Measurements from ENCODE around the gene SRCIN1. TPM values are rescaled to one million over a fixed set of nuclear protein-coding genes. Genes with fewer than 3 reads are reported as not detected.
"Not testable (repeated sequence)": the region's sequence is repeated elsewhere in the genome, so short reads cannot be mapped to it uniquely, and the experiment has no call there.

Gene SRCIN1
- total RNA-seq, 4 donors from 2014 or later = 1.2 to 2.7 (median 2.3) TPM

DNA sequence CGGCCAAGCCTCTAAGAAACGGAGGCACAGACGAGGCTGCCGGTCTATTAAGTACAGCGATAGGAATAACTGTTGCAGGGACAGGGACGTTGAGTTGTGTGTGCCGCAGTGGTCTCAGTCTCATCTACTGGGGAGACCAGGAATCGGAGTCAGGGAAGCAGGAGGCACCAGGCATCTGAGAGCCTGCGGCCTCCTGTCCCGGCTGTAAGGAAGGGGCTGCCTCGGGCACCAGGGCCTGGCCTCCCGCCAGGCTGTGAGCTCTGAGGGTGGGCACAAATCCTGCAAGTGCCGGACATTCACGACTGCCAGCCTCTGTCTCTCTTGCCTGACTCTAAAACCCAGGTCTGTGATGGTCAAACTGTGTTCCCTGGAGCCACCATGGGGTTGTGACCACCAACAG is 101.5 kb downstream of the SRCIN1 start:
- Histone ChIP-seq H3K9me3 (no peaks in the 10 kb centered on the region), H3K27ac (replicated peaks in 1 of 4) (no peak overlapping the region), H3K27me3 (peaks cover 0 to 1% (median 0%) of the 10 kb centered on the region in 4 donors), H3K4me3 (no peak overlapping the region), H3K36me3 (peaks cover 43 to 88% (median 78%) of the 10 kb centered on the region in 4 donors), H3K4me1 (peaks cover 0 to 13% (median 10%) of the 10 kb centered on the region in 4 donors)
- intact Hi-C loops (cut with DNase I) = no loop called here
- no peak for DNase-seq (ENCODE audit: extremely low spot score)
- TF ChIP-seq POLR2AphosphoS5 (IDR thresholded peaks at IDR 0.05) = no peak
- no peak for TF ChIP-seq EP300 (IDR thresholded peaks at IDR 0.05)
- TF ChIP-seq, protein P1, sequence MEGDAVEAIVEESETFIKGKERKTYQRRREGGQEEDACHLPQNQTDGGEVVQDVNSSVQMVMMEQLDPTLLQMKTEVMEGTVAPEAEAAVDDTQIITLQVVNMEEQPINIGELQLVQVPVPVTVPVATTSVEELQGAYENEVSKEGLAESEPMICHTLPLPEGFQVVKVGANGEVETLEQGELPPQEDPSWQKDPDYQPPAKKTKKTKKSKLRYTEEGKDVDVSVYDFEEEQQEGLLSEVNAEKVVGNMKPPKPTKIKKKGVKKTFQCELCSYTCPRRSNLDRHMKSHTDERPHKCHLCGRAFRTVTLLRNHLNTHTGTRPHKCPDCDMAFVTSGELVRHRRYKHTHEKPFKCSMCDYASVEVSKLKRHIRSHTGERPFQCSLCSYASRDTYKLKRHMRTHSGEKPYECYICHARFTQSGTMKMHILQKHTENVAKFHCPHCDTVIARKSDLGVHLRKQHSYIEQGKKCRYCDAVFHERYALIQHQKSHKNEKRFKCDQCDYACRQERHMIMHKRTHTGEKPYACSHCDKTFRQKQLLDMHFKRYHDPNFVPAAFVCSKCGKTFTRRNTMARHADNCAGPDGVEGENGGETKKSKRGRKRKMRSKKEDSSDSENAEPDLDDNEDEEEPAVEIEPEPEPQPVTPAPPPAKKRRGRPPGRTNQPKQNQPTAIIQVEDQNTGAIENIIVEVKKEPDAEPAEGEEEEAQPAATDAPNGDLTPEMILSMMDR (IDR thresholded peaks at IDR 0.05) = no peak
- no peak for TF ChIP-seq POLR2A (IDR thresholded peaks at IDR 0.05; ENCODE audit: low read depth)
- 89% methylated on average over 14 of the region's 14 CpGs for WGBS

DNA sequence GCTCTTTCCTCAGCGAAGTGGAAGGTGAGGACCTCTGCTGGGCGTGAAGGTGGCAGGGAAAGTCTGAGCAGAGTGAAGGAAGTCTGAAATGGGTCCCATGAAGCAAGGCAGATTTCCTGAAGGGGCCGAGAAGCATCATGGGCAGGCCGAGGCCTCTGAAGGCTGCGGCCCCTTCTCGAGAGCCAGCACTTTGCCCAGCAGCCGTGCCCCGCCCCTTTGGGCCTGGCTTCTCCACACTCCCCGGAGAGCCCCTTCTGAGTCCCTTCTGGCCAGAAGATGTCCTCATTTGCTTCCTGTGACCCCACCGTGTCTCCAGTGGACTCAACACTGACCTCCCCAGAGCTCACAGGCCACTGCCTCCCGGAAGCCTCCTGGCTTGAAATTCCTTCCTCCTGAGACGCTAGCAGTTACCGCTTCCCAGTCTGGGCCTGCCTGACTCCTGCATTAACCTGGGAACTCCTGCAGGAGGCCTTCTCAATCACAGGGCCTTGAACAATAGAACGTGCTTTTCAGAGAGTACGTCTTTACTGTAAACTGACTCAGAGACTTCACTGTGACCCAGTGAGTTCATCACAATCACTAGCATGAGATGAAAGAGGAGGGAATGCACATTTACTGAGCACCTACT is 102.4 kb downstream of the SRCIN1 start:
- H3K27me3 ChIP-seq; H3K27ac ChIP-seq (replicated peaks in 1 of 4); DNase-seq (ENCODE audit: extremely low spot score); H3K4me1 ChIP-seq; H3K4me3 ChIP-seq; intact Hi-C loops (cut with DNase I); H3K9me3 ChIP-seq: not testable (repeated sequence)
- peaks cover 51 to 95% (median 86%) of the 10 kb centered on the region in 4 donors for H3K36me3 ChIP-seq
- WGBS = 87% methylated on average over 13 of the region's 15 CpGs

DNA sequence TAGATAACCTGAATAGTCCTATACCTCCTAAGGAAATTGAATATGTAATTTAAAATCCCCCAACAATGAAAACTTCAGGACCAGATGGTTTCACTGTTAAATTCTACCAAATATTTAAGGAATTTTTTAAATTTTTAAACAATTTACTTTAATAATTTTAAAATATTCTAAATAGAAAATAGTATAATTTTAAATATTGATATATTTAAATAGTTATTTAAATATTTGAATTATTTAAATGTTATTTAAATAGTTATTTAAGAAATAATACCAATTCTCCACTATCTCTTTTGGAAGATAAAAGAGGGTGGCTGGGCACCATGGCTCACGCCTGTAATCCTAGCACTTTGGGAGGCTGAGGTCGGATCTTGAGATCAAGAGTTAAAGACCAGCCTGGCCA is 104.0 kb downstream of the SRCIN1 start:
- 96% methylated on average over 2 of the region's 2 CpGs for WGBS
- H3K36me3 ChIP-seq = peaks cover 65 to 98% (median 90%) of the 10 kb centered on the region in 4 donors
- H3K4me1 ChIP-seq; H3K4me3 ChIP-seq; H3K9me3 ChIP-seq; DNase-seq (ENCODE audit: extremely low spot score); H3K27me3 ChIP-seq; H3K27ac ChIP-seq (replicated peaks in 1 of 4); intact Hi-C loops (cut with DNase I): not testable (repeated sequence)

DNA sequence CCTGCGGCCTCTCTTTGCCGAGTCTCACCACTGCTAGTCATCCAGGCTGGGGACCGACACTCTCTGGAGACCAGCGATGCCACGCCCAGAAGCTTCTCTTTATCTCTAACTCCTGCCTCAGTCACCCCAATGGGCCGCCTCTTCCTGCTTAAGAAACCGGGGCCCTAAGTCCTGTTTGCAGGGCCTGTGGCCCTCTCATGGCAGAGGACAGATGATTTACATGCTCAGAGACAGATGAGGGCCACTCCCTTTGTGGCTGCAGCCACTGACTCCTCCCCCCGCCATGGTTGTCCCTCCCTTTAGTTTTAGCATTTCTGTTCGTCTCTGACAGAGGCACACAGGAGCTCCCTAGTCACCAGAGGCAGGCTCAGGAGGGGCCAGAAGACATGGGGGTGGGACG is 106.5 kb downstream of the SRCIN1 start:
- not testable (repeated sequence) for H3K27ac ChIP-seq (replicated peaks in 1 of 4); DNase-seq (ENCODE audit: extremely low spot score); H3K4me1 ChIP-seq; H3K27me3 ChIP-seq; H3K9me3 ChIP-seq; H3K4me3 ChIP-seq
- intact Hi-C loops (cut with DNase I) = loop anchor here (10.0 kb wide), 2 partner anchors 86 to 144 kb away; partner anchors contain the start of gene SOCS7
- 80% methylated on average over 10 of the region's 10 CpGs for WGBS
- peaks cover 57 to 96% (median 88%) of the 10 kb centered on the region in 4 donors for H3K36me3 ChIP-seq

DNA sequence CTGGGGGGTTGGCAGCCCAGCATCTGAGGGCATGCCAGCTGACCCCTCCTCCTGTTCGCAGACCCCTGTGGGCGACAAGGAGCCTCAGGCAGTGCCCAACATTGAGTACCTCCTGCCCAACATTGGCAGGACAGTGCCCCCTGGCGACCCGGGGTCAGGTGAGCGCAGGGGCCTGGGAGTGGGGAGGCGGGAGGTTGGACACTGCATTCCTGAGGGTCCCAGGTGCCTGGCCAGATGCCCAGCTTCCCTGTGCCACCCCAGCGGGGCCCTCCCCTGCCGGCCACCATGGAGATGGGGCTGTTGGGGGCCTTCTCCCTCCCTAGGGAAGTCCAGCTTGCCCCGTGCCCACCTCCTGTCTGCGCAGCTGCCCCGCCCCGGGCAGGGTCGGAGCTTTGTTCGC is 107.4 kb downstream of the SRCIN1 start:
- Histone ChIP-seq H3K36me3 (peaks cover 60 to 96% (median 90%) of the 10 kb centered on the region in 4 donors), H3K4me1 (no peaks in the 10 kb centered on the region), H3K9me3 (no peaks in the 10 kb centered on the region), H3K4me3 (no peak overlapping the region), H3K27me3 (no peaks in the 10 kb centered on the region), H3K27ac (replicated peaks in 1 of 4) (no peak overlapping the region)
- intact Hi-C loops (cut with DNase I) = loop anchor here (10.0 kb wide), 2 partner anchors 86 to 144 kb away; partner anchors contain the start of gene SOCS7
- WGBS = 84% methylated on average over 9 of the region's 14 CpGs
- TF ChIP-seq POLR2AphosphoS5 (IDR thresholded peaks at IDR 0.05) (no peak), EP300 (IDR thresholded peaks at IDR 0.05) (no peak), POLR2A (IDR thresholded peaks at IDR 0.05; ENCODE audit: low read depth) (no peak)
- no peak for DNase-seq (ENCODE audit: extremely low spot score)

DNA sequence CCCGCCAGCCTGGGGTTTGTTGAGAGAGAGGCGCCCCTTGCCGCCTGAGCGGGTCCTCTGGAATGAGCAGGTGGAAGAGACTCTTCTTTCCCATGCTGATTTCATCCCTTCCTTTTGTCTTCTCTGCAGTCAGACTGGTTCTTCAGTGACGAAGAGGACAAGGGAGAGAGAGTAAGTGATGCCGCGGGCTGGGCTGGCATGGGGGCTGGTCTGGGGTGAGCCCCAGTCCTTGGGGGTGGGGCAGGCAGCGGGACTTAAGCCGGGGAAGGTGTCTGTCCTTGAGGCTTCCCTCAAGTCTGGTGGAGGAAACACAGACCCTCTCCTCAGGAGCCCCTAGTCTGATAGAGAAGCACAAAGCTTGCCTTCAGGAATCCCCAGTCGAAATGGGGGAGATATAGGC is 108.1 kb downstream of the SRCIN1 start:
- H3K4me1 ChIP-seq; DNase-seq (ENCODE audit: extremely low spot score); H3K27ac ChIP-seq (replicated peaks in 1 of 4); H3K4me3 ChIP-seq; H3K27me3 ChIP-seq; H3K9me3 ChIP-seq: not testable (repeated sequence)
- peaks cover 57 to 96% (median 90%) of the 10 kb centered on the region in 4 donors for H3K36me3 ChIP-seq
- intact Hi-C loops (cut with DNase I) = loop anchor here (10.0 kb wide), 2 partner anchors 87 to 143 kb away; partner anchors contain the start of gene SOCS7
- WGBS = 88% methylated on average over 10 of the region's 10 CpGs

DNA sequence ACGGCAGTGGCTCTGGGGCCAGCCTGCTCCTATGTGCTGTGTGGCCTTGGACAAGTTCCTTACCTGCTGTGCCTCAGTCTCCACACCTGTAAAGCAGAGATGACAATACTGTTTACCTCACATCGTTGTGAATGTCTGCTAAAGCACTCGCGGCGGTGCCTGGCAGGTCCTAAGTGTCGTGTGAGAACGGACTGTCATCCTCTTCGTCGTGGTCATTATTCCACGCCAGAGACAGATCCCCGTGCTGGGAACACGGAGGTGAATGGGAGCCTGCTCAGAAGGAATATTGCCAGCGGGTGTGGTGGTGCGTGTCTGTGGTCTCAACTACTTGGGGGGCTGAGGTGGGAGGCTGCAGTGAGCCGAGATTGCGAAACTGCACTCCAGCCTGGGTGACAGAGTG is 111.6 kb downstream of the SRCIN1 start:
- not testable (repeated sequence) for H3K4me1 ChIP-seq; H3K27ac ChIP-seq (replicated peaks in 1 of 4); H3K27me3 ChIP-seq; H3K9me3 ChIP-seq; H3K4me3 ChIP-seq; DNase-seq (ENCODE audit: extremely low spot score)
- 91% methylated on average over 16 of the region's 16 CpGs for WGBS
- intact Hi-C loops (cut with DNase I) = loop anchor here (10.0 kb wide), 2 partner anchors 91 to 139 kb away; partner anchors contain the start of gene SOCS7
- peaks cover 63 to 96% (median 90%) of the 10 kb centered on the region in 4 donors for H3K36me3 ChIP-seq

Data from esophagus muscularis mucosa (tissue), 4 donors.